Measurements from ENCODE around the gene ZG16. TPM values are rescaled to one million over a fixed set of nuclear protein-coding genes. Genes with fewer than 3 reads are reported as not detected.

ZG16 gene
- total RNA-seq, 4 donors from 2014 or later, result not detected

DNA sequence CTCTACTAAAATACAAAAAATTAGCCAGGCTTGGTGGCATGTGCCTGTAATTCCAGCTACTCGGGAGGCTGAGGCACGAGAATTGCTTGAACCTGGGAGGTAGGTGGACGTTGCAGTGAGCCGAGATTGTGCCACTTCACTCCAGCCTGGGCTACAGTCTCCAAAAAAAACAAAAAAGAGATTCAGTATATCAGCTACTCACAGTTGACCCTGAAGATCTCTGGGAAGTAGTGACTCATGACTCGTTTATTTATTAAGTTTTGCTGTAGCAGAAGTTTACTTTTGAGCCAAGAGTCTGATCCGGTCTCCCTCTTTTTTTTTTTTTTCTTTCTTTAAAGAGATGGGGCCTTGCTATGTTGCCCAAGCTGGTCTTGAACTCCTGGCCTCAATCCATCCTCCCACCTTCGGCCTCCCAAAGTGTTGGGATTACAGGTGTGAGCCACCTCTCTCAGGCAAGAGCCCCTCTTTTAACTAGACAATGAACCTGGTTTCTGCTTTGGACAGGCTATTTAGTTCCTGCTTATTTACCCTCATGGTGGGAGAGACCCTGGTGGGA, 46.6 kb downstream of the ZG16 start:
- Histone ChIP-seq H3K4me1 (peaks cover 0 to 94% (median 49%) of the 10 kb centered on the region in 3 donors), H3K9me3 (no peaks in the 10 kb centered on the region), H3K36me3 (peaks cover 0 to 2% of the 10 kb centered on the region in 2 donors), H3K4me3 (peak overlapping the region in 1 of 2 donors; percentile 16), H3K27ac (peak overlapping the region in 3 of 4 donors; percentile 75 to 80 (median 78)), H3K27me3 (no peaks in the 10 kb centered on the region)
- 16 to 44% methylated on average over 6 to 7 of the region's 7 CpGs for WGBS, 2 donors (ENCODE audit: low coverage in 1 of 2)
- peak; percentile 43 for ATAC-seq
- TF ChIP-seq POLR2AphosphoS5 (IDR thresholded peaks at IDR 0.05) (no peak), POLR2A (IDR thresholded peaks at IDR 0.05) (no peak), EP300 (IDR thresholded peaks at IDR 0.05) (no peak)
- TF ChIP-seq, protein P1, sequence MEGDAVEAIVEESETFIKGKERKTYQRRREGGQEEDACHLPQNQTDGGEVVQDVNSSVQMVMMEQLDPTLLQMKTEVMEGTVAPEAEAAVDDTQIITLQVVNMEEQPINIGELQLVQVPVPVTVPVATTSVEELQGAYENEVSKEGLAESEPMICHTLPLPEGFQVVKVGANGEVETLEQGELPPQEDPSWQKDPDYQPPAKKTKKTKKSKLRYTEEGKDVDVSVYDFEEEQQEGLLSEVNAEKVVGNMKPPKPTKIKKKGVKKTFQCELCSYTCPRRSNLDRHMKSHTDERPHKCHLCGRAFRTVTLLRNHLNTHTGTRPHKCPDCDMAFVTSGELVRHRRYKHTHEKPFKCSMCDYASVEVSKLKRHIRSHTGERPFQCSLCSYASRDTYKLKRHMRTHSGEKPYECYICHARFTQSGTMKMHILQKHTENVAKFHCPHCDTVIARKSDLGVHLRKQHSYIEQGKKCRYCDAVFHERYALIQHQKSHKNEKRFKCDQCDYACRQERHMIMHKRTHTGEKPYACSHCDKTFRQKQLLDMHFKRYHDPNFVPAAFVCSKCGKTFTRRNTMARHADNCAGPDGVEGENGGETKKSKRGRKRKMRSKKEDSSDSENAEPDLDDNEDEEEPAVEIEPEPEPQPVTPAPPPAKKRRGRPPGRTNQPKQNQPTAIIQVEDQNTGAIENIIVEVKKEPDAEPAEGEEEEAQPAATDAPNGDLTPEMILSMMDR (IDR thresholded peaks at IDR 0.05), result no peak

DNA sequence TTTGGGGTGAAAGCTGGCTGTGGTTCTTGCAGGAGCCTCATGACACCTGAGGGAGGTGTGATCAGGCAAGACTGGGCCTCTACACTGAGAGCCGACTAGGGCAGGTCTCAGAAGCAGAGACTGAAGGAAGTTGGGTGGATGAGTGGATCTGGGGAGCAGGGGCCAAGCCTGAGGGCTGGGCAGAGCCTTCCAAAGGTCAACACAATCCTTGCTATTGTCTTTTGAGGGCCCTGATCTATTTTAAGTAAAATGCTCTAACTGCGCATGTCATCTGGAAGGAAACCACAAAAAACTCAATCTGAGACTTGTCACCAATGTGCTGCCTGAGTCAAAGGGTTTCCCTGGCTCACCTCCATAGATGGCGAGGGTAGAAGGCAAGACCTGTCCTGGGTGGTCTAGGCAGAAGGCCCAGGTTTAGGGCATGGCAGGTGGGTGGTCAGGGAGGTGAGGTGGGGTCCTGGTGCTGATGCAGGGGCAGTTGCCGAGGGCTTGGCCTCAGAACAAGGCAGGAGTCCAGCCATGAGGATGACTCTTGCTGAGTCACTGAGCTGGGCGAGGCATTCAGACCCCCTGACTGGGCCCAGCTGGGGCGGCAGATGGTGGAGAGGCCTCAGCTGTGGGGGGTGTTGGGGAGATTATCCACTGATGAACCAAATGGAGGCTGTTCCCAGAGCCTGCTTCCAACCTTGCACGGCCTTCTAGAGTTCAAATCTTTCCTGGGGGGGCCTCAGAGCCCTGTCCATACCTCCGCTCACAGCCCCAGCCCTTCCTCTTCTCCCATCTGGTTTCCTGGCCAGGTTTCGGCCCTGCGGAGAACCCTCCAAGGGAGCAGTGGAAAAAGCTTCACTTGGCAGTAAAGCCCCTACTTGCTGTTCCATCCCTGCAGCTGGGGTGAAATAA, 47.3 kb downstream of the ZG16 start:
- WGBS, 2 donors (ENCODE audit: low coverage in 1 of 2), result 31 to 67% methylated on average over 1 to 6 of the region's 10 CpGs
- no peaks in the 10 kb centered on the region for H3K27me3 ChIP-seq
- peaks cover 0 to 9% of the 10 kb centered on the region in 2 donors for H3K36me3 ChIP-seq
- peaks cover 0 to 92% (median 44%) of the 10 kb centered on the region in 3 donors for H3K4me1 ChIP-seq
- peak overlapping the region in 1 of 2 donors; percentile 16 for H3K4me3 ChIP-seq
- ATAC-seq, result peak; percentile 66
- H3K9me3 ChIP-seq, result no peaks in the 10 kb centered on the region
- TF ChIP-seq, protein P1 (IDR thresholded peaks at IDR 0.05), result no peak
- TF ChIP-seq POLR2AphosphoS5 (IDR thresholded peaks at IDR 0.05), result peak; percentile 28
- H3K27ac ChIP-seq, result peak overlapping the region in 3 of 4 donors; percentile 75 to 80 (median 78)

DNA sequence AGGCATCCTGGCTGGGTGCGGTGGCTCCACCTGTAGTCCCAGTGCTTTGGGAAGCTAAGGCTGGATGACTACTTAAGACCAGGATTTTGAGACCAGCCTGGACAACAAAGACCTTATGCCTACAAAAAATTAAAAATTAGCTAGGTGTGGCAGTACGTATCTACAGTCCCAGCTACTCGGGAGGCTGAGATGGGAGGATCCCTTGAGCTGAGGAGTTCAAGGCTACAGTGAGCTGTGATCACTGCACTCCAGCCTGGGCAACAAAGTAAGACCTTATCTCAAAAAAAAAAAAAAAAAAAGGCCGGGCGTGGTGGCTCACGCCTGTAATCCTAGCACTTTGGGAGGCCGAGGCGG, 48.3 kb downstream of the ZG16 start:
- Histone ChIP-seq H3K36me3 (peaks cover 0 to 18% of the 10 kb centered on the region in 2 donors), H3K9me3 (no peaks in the 10 kb centered on the region), H3K27ac (peak overlapping the region in 3 of 4 donors; percentile 75 to 80 (median 78)), H3K4me1 (peaks cover 0 to 85% (median 42%) of the 10 kb centered on the region in 3 donors), H3K27me3 (no peaks in the 10 kb centered on the region), H3K4me3 (no peak overlapping the region)
- ATAC-seq, result no peak
- WGBS, 2 donors (ENCODE audit: low coverage in 1 of 2), result 92 to 100% methylated on average over 2 to 5 of the region's 8 CpGs
- TF ChIP-seq, protein P1 (IDR thresholded peaks at IDR 0.05), result no peak
- TF ChIP-seq EP300 (IDR thresholded peaks at IDR 0.05) (no peak), POLR2AphosphoS5 (IDR thresholded peaks at IDR 0.05) (no peak), POLR2A (IDR thresholded peaks at IDR 0.05) (no peak)

DNA sequence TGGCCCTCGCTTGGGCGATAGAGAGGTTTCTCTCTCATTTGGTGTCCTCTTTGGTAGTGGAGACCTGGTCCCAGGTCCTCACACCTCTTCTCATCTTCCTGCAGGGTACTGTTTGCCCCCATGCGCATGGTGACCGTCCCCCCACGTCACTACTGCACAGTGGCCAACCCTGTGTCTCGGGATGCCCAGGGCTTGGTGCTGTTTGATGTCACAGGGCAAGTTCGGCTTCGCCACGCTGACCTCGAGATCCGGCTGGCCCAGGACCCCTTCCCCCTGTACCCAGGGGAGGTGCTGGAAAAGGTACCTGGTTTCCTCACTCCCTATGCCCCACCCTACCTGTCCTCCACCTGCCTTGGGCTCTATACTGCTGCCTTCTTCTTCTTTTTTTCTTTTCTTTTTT, 52.7 kb downstream of the ZG16 start:
- H3K36me3 ChIP-seq, result peaks cover 0 to 63% of the 10 kb centered on the region in 2 donors
- H3K4me3 ChIP-seq, result no peak overlapping the region
- TF ChIP-seq EP300 (IDR thresholded peaks at IDR 0.05) (no peak), POLR2A (IDR thresholded peaks at IDR 0.05) (no peak), POLR2AphosphoS5 (IDR thresholded peaks at IDR 0.05) (no peak)
- TF ChIP-seq, protein P1 (IDR thresholded peaks at IDR 0.05), result no peak
- H3K9me3 ChIP-seq, result no peaks in the 10 kb centered on the region
- no peak overlapping the region for H3K27ac ChIP-seq
- no peaks in the 10 kb centered on the region for H3K27me3 ChIP-seq
- WGBS, 2 donors (ENCODE audit: low coverage in 1 of 2), result 63 to 89% methylated on average over 2 of the region's 11 CpGs
- ATAC-seq, result no peak
- peaks cover 0 to 40% (median 4%) of the 10 kb centered on the region in 3 donors for H3K4me1 ChIP-seq
